OCI-LY7 (cell line): Measurements from ENCODE around the gene DMXL1. TPM values are rescaled to one million over a fixed set of nuclear protein-coding genes. Genes with fewer than 3 reads are reported as not detected.

Experiments used
- BruUV-seq: library from RNA; stranded (reverse); fragments of 400-500 nt; replicated peaks from 2 replicates; lab custom pipeline; 2021; lab: Mats Ljungman, UMichigan
- CTCF ChIA-PET: fragments of 300-600 bp; sonication (Branson Sonifier 250); formaldehyde crosslinking; loops from one replicate; lab custom pipeline; 2022; ENCODE audit warnings: antibody characterized with exemption; ENCODE audit not compliant: unreplicated experiment; lab: Charles Lee
- POLR2A ChIA-PET: fragments of 300-600 bp; sonication (Branson Sonifier 250); formaldehyde crosslinking; loops from one replicate; lab custom pipeline; 2022; ENCODE audit warnings: antibody characterized with exemption; lab: Charles Lee
- DNase-seq: peaks from one replicate; pipeline ENCODE4 v3.0.0-alpha.2; 2015; ENCODE audit warnings: low spot score
- H2AFZ ChIP-seq: fragments of 200-600 bp; sonication (generic), shearing (Covaris generic); 2 replicates; pipeline ENCODE4 v1.6.1; 2014; ENCODE audit warnings: mild to moderate bottlenecking, antibody characterized with exemption, low read length, moderate library complexity
- H3K27ac ChIP-seq: fragments of 200-600 bp; sonication (generic); 2 replicates; pipeline ENCODE4 v1.5.1; 2014; ENCODE audit warnings: mixed run types, low read depth, mild to moderate bottlenecking, moderate library complexity, low read length, inconsistent platforms; ENCODE audit not compliant: poor library complexity, severe bottlenecking
- H3K36me3 ChIP-seq: fragments of 200-600 bp; sonication (generic); 2 replicates; pipeline ENCODE4 v1.6.1; 2014; ENCODE audit warnings: mild to moderate bottlenecking, antibody characterized with exemption, low read length, moderate library complexity, mixed read lengths; ENCODE audit not compliant: insufficient read depth
- H3K4me1 ChIP-seq: fragments of 200-600 bp; sonication (generic); 2 replicates; pipeline ENCODE4 v1.5.1; 2014; ENCODE audit warnings: mild to moderate bottlenecking, low read length; ENCODE audit not compliant: insufficient read depth, poor library complexity, severe bottlenecking
- H3K4me2 ChIP-seq: fragments of 200-600 bp; sonication (generic); 2 replicates; pipeline ENCODE4 v1.6.1; 2014; ENCODE audit warnings: mild to moderate bottlenecking, low read length
- H3K4me3 ChIP-seq: fragments of 200-600 bp; sonication (generic); 2 replicates; pipeline ENCODE4 v1.5.1; 2014; ENCODE audit warnings: mild to moderate bottlenecking, low read depth, low read length; ENCODE audit not compliant: poor library complexity, severe bottlenecking
- H3K79me2 ChIP-seq: fragments of 200-600 bp; sonication (generic); 2 replicates; pipeline ENCODE4 v1.6.1; 2016; ENCODE audit warnings: low read depth, mild to moderate bottlenecking, low read length, moderate library complexity, mixed read lengths; ENCODE audit not compliant: insufficient read depth
- H3K9me2 ChIP-seq: fragments of 200-600 bp; sonication (generic); 2 replicates; pipeline ENCODE4 v1.6.1; 2016; ENCODE audit warnings: mild to moderate bottlenecking, low read length, mixed read lengths; ENCODE audit not compliant: insufficient read depth
- H3K9me3 ChIP-seq: fragments of 200-600 bp; sonication (generic); 2 replicates; pipeline ENCODE4 v1.6.1; 2014; ENCODE audit warnings: mild to moderate bottlenecking, mixed run types, low read length, mixed read lengths
- H4K20me1 ChIP-seq: fragments of 200-600 bp; sonication (generic); 2 replicates; pipeline ENCODE4 v1.6.1; 2014; ENCODE audit warnings: mild to moderate bottlenecking, antibody characterized with exemption, low read length, moderate library complexity, mixed read lengths; ENCODE audit not compliant: insufficient read depth
- EZH2phosphoT487 ChIP-seq: fragments of 200-600 bp; sonication (generic); IDR thresholded peaks from 2 replicates; pipeline ENCODE4 v1.6.1; 2018; ENCODE audit warnings: low read depth, borderline replicate concordance, mild to moderate bottlenecking, mixed run types, antibody characterized with exemption, low read length, moderate library complexity, mixed read lengths
- intact Hi-C: fragments of 100-400 bp; cut with micrococcal nuclease; formaldehyde crosslinking; loops from one replicate; pipeline ENCODE4 v1.10.0; 2022; ENCODE audit not compliant: unreplicated experiment
- total RNA-seq, 2 experiments: library from RNA; depleted of rRNA in 1 of 2; stranded (reverse); fragments of >200 nt in 1 of 2; shearing (Covaris generic) in 1 of 2; gene quantifications; 2 replicates each; pipeline ENCODE4 v1.2.3, GENCODE V29; 2014 to 2022
- TF ChIP-seq, protein P1 (sequence below): fragments of 200-600 bp; sonication (generic); conservative IDR thresholded peaks from 2 replicates; pipeline ENCODE4 v1.5.1; 2014; ENCODE audit warnings: mild to moderate bottlenecking, antibody characterized with exemption, low read length, moderate library complexity, mixed read lengths

Gene DMXL1
- total RNA-seq, 2 experiments from 2014 or later = 76.6 to 79.4 TPM

DNA sequence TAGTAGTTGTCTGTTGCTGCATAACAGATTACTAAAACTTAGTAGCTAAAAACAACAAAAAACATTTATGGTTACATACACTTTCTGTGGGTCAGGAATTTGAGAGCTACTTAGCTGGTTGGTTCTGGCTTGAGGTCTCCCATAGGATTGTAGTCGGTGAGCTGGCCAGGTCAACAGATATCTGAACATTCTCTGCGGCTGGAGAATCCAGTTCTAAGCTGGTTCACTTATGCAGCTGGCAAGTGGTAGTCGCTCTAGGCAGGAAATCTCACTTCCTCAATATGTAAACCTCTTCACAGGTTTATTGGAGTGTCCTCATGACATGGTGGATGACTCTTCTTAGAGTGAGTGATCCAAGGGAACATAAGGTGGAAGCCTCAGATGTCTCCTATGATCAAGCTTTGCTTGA is 219.3 kb downstream of the DMXL1 start:
- BruUV-seq = no TSS peak
- no peak for TF ChIP-seq EZH2phosphoT487
- TF ChIP-seq, protein P1, sequence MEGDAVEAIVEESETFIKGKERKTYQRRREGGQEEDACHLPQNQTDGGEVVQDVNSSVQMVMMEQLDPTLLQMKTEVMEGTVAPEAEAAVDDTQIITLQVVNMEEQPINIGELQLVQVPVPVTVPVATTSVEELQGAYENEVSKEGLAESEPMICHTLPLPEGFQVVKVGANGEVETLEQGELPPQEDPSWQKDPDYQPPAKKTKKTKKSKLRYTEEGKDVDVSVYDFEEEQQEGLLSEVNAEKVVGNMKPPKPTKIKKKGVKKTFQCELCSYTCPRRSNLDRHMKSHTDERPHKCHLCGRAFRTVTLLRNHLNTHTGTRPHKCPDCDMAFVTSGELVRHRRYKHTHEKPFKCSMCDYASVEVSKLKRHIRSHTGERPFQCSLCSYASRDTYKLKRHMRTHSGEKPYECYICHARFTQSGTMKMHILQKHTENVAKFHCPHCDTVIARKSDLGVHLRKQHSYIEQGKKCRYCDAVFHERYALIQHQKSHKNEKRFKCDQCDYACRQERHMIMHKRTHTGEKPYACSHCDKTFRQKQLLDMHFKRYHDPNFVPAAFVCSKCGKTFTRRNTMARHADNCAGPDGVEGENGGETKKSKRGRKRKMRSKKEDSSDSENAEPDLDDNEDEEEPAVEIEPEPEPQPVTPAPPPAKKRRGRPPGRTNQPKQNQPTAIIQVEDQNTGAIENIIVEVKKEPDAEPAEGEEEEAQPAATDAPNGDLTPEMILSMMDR = no peak
- Histone ChIP-seq H2AFZ (no peak overlapping the region), H3K79me2 (peaks cover 34% of the 10 kb centered on the region; the same call in 1 of the 2 replicates), H3K9me2 (no peaks in the 10 kb centered on the region), H3K4me2 (peak overlapping the region; percentile 49), H3K9me3 (no peaks in the 10 kb centered on the region), H3K36me3 (no peaks in the 10 kb centered on the region; the same call in 1 of the 2 replicates), H4K20me1 (peaks cover 6% of the 10 kb centered on the region; the same call in 1 of the 2 replicates), H3K4me1 (peaks cover 74% of the 10 kb centered on the region), H3K27ac (peak overlapping the region; percentile 1), H3K4me3 (peak overlapping the region; percentile 19)
- intact Hi-C loops = loop anchor here (2.0 kb wide), 1 partner anchor 13 kb away; no protein-coding TSS in a partner anchor
- ChIA-PET POLR2A (interaction anchor here (0.6 to 5.2 kb wide), 21 partner anchors 9 to 264 kb away, joined by 3 to 48 read pairs (median 4); no protein-coding TSS in a partner anchor), CTCF (interaction anchor here (1.4 kb wide), 1 partner anchor 12 kb away, joined by 6 read pairs; no protein-coding TSS in a partner anchor)
- peak; percentile 90 for DNase-seq

DNA sequence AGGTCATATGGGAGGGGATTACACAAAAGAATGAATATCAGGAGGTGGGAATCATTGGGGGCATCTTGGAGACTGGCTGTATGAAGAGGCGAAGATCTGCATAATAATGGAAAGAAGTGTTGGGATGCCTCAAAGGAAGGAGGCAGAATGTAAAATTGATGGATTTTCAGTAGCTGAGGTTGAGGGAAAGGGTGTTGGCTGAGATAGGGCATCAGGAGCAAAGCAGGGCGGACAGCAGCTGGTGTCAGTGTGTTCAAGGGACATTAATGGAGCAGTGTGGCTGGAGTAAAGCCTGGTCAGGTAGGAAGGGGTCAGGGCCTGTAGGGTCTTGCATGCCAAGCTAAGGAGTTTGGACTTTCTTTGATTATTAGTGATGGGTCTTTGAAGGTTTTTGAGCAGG is 219.7 kb downstream of the DMXL1 start:
- Histone ChIP-seq H3K4me2 (peak overlapping the region; percentile 49), H3K27ac (peak overlapping the region; percentile 1)

More for the DNA sequence above, 219.7 kb downstream of the DMXL1 start:
- Histone ChIP-seq H3K36me3 (no peaks in the 10 kb centered on the region; the same call in 1 of the 2 replicates), H2AFZ (no peak overlapping the region), H3K9me3 (no peaks in the 10 kb centered on the region), H3K4me1 (peaks cover 70% of the 10 kb centered on the region), H3K79me2 (peaks cover 31% of the 10 kb centered on the region; the same call in 1 of the 2 replicates), H3K9me2 (no peaks in the 10 kb centered on the region), H3K4me3 (peak overlapping the region; percentile 19), H4K20me1 (peaks cover 6% of the 10 kb centered on the region; the same call in 1 of the 2 replicates)
- TF ChIP-seq EZH2phosphoT487 = no peak
- TF ChIP-seq, protein P1 = no peak
- DNase-seq = no peak
- CTCF ChIA-PET = interaction anchor here (0.8 to 1.4 kb wide), 2 partner anchors 10 to 12 kb away, joined by 3 to 6 read pairs; no protein-coding TSS in a partner anchor
- intact Hi-C loops = loop anchor here (2.0 kb wide), 1 partner anchor 14 kb away; no protein-coding TSS in a partner anchor
- POLR2A ChIA-PET = interaction anchor here (0.6 to 5.2 kb wide), 21 partner anchors 10 to 264 kb away, joined by 3 to 48 read pairs (median 4); no protein-coding TSS in a partner anchor
- no TSS peak for BruUV-seq
